Measurements from ENCODE around the gene FUZ.

The FUZ gene

DNA sequence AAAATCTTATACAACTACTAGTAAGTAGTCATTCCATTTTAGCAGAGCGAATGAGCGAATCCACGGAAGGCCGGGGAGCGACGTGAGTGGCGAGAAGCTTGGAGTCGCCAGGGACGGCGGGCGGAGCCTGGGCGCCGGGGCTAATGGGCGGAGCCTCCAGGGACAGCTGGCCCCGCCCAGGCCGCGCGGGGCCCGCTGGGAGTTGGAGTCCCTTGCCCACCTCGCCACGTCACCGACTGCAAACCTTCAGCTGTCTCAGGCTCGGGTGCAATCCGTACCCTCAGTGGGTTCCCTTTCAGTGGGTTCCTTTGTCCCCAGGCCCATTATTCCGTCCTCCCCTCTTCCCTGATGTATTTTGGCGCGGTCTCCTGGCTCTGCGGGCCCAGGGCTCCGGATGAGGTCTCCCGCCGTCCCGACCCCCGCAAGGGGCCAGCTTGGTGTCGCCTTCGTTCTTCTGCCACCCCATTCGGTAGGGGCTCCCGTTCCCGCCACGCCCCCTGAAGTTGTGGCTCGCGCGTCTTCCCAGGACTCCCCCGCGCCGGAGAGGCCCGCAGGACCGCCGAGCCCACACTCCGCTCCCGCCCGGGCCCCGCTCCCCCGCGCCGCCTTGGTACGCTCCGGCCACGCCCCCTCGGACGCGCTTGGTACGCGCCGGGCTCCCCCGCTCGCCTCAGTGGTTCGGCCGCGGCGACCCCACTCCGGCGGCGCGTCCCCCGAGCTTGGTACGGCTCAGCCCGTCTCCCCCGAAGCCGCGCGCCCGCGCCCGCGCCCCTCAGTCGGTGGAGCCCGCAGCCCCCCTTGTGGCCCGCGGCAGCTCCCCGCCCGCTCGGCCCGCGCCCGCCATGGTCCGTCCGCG is 37.6 kb upstream of the FUZ start, which contains the start of gene PTOV1:
Gene PTOV1 (plus strand): TSS at position 673 of the 856 bp plus-strand sequence.
- DNase-seq, result peak; percentile 92

DNA sequence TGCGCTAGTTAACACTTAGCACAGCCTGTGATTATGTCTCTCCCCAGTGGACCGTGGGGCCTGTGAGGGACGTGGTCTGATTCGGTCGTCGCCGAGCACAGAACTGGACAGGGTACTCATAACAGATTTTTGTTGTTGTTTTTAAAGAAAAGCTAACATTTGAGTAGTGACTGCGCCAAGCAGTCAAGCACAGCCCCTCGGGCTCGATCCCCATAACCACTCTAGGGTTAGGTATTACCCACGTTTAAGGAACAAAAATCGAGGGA is 37.1 kb upstream of the FUZ start:
- DNase-seq, result no peak

DNA sequence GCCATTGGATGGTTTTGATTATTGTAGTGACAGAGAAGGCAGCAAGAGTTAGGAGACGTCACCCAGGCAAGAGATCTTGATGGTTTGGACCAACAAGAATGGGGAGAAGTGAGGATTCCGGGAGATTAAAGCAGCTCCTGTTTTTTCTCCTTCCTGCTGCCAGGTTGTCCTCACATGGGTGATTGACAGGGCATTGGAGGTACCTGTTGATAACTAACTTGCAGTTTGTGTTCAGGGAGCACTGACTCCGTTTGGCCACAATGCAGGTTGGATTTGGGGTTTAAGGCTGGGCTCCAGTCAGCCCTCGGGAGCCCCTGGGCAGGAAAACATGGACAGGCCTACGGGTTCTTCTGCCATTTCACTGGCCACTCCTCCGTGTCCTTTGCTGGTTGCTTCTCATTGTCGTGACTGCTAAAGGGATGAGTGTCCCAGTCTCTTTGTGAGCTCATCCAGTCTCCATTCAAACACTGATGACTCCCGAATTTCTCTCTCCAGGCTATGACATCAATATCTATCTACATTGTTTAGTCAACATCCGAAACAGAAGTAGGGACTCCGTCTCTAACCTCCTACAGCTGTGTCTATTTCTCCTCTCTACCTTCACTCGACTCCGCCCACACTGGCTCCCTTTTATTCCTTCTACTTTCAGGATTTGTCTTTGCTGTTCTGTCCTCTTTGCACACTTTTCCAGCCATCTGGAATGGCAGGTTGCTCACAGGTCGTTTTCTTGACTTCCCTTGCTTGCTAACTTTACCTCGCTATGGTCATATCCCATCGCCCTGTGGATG is 36.5 kb upstream of the FUZ start:
- no peak for DNase-seq

DNA sequence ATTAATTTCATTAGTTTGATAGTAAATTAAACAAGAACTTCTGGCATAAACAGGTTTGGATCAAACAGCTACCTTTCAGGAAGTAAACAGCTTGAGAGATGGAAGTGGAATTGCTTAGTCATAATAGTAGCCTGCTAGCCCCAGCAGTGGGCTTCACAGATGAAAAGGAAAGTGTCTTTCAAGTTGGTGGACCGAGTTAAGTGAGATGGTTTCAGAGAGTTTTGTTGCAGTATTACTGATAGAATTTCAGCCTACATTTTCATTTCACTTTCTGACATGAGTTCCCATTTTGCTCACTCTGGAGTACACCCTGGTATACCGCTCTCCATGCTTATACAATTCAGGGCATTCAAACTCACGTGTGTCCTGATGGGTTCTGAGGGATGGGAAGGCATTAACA is 35.8 kb upstream of the FUZ start:
- DNase-seq, result peak; percentile 60

DNA sequence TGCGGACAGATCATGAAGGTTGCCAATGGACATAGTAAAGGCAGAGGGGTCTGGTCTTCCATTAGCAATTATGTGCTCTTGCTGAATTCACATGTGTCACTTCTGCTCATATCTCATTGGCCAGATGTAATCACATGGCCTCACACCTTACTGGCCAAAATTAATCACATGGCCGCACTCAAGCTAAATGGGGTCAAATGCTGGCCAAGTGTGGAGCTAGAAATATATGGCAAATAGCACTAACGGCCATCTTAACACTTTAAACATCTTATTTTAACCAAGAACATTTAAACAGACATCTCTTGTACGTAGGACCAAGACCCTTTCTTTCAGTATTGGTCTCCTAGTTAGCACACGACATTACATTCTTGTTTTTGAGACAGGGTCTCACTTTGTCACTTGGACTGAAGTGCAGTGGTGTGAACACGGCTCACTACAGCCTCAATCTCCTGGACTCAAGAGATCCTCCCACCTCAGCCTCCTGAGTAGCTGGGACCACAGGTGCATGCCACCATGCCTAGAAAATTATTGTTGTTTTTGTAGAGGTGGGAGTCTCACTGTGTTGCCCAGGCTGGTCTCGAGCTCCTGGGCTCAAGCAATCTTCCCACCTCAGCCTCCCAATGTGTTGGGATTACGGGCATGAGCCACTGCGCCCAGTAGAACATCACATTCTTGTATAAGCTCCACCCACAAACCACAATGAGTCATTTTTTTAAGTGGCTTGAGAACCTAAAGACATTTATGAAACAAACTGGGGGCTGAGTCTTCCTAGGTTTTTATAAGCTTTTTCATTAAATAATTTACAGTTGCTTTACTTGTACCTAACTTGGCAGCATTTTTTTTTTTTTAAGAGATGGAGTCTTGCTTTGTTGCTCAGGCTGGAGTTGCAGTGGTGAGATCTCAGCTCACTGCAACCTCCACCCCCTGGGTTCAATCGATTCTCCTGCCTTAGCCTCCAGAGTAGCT is 34.9 kb upstream of the FUZ start:
- DNase-seq, result peak; percentile 73

DNA sequence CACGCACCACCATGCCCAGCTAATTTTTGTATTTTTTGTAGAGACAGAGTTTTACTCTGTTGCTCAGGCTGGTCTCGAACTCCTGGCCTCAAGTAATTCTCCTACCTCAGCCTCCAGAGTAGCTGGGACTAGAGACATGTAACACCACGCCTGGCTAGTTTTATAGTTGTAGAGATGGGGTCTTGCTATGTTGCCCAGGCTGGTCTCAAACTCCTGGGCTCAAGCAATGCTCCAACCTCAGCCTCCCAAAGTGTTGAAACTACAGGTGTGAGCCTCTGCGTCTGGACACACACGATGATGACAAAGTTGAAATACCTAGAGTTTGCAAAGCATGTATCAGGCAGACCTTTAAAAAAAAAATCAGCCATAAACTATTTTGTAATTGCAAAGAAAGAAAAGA is 33.3 kb upstream of the FUZ start:
- DNase-seq, result no peak

DNA sequence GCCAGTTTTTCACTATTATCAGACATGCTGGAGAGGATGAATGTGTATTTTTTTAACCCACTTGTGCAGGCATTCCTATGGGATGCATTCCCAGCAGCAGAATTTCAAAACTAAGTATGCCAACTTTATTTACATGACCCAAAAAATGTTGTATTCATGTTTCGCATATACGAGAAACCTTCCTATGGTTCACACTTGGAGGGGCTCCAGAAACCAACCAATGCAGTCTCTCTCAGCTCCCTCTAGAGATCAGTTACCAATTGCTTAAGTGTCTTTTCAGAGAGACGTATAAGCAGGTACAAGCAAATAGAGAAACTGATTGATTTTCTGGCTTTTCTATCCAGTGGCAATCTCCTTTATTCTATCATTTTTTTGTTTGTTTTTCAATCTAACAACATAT is 32.3 kb upstream of the FUZ start:
- no peak for DNase-seq

DNA sequence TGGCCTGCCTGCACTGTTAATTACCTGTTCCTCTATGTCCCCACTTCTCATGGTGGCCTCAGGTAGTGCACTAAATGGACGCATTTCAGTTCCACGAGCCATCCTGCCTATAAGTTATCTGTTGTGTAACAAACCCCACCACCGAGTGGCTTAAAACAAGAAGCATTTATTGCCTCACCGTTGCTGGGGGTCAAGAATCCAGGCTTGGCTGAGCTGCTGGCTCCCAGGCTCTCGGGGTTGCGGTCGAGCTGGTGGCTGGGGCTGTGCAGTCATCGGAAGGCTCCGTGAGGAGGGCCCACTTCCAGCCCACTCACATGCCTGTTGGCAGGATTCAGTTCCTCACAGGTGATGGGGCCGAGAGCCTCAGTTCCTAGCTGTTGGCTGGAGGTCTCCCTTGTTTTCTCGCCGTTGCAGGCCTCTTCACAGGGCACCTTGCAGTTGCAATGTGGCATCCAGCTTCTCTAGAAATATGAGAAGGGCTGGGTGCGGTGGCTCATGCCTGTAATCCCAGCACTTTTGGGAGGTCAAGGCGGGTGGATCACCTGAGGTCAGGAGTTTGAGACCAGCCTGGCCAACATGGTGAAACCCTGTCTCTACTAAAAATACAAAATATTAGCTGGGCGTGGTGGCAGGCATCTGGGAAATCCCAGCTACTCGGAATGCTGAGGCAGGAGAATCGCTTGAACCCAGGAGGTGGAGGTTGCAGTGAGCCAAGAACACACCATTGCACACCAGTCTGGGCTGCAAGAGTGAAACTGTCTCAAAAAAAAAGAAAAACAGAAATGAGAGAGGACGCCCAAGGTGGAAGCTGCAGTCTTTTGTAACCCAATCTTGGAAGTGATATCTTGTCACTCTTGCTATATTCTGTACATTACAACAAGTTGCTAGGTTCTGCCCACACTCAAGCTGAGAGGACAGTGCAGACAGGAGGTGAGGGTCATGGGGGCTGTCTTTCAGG is 31.3 kb upstream of the FUZ start:
- DNase-seq, result no peak

DNA sequence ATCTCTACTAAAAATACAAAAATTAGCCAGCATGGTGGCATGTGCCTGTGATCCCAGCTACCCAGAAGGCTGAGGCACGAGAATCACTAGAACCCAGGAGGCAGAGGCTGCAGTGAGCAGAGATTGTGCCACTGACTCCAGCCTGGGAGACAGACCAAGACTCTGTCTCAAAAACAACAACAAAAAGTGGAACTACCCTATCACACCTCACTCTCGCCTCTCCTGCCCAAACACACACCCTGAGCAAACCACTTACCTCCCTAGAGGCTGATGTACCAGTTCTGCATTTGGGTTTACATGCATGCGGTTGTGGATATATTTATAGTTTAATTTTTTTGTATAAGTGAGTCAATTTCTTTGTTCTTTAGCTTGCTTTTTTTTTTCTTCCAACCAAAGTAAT is 30.2 kb upstream of the FUZ start:
- no peak for DNase-seq

DNA sequence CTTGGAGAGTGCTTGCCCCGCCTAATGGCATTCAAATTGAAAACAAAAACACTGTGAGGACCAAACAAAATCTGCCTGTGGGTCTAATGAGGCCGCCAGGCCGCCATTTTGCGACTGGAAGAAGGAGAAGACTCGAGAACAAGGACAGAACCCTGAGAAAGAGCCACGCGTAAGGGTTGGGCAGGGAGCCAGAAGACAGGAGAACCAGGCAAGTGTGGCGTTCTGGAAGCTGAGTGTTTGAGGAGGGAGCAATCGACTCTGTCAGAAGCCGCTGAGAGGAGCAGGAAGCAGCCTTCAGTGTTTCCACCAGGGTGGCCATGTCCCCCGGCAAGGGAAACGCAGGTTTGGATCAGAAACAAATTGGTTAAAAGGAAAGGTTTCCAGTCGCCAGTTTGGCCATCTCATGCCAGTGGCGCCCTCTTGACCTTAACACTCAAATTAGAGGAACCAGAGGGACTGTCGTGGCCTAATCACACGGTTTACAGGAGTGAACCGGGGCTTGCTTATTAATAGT is 27.7 kb upstream of the FUZ start:
- DNase-seq, result no peak

DNA sequence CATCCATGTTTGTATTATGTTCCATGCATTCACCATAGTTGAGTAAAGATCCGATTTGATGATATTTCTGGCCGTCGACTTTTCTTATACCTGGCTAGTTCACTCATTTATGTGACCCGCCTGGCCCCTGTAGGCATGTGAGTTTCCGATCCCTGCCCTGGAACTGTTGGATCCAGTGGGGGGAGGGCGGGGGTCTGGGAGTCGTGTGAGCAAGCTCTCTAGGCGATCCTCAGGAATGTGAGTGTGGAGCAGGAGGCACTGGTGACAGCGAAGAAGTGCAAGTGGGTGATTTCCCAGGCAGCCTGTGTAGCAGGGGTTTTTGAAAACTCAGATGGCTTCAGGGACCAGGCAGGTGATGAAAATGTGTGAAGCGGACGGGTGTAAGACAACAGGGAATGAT is 27.2 kb upstream of the FUZ start:
- DNase-seq, result no peak

DNA sequence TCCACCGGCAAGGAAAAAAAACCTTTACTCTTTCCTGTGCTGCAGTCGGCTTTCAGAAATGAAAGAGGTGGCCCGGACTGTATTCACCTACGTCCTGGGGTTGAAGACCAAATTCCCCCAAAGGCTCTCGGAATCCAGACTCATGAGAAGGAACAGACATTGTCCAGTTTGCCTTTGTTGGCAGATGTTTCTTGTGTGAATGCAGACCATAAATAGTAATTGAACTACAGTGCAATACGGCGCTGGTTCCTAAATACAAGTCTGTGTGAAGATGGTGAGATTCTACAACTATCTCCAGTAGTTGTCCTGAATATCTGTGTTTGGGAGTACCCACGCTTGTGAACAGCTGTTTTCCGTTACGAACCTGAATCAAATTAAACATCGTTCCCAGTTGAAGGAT is 26.6 kb upstream of the FUZ start:
- no peak for DNase-seq

DNA sequence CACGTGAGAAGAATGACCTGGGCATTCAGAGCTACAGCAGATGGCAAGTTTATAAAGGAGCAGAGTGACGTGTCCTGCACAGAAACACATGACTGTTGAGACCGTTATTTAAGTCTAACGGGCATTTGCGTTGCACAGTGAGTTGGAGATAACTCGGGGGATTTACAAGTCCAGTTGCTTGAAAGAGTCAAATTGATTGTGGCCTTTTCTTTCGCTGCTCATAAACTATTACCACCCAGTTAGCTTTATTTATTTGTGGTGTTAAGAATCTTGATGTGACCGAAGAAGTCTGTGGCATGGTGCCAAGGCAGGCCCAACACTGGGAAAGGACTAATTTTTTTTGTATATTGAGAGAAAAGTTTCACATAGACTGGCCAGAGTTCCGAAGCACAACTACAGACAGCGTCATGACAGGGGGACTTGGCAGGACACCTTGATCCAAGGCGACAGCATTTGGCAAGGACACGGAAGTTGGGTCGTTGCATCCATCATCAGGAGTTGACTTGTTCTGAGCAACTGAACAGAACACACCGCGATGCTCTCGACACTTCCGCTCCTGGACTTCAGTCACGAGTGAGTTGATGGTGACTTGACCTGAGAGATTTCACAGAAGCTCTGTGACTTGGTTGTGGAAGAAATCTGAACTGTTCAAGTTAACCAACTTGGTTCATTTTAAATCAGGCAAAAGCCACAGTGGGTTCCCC is 25.9 kb upstream of the FUZ start:
- no peak for DNase-seq

DNA sequence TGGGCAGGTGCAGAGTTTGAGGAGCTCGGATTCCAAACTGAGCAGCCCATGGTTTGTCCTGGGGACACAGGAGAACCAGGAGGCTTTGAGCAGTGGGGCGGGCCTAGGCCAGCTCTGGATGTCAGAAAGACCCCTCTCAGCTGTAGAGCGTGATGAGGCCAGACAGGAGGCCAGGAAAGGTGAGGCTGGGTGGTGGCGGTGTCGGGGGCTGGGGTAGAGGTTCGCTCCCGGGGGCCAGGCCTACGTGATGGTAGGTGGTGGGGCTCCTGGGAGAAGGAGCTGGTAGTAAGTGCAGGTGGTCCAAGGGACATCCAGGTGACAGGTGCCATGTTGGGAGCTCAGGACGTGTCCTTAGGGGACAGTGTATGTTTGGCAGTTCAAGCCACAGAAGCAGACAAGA is 24.3 kb upstream of the FUZ start:
- no peak for DNase-seq

DNA sequence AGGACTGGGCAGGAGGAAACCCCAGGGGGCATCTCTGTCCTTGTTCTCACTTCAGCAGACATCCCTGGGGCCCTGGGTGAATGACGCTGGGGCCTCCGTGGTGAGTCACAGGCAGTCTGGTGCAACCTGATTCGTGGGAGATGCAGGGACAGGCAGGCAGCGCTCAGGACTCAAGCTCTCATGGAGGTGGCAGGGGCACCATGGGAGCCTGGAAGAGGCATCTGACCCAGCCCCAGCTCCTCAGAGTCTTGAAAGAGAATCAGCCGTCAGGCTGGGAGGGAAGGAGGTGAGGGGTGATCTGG is 23.9 kb upstream of the FUZ start:
- DNase-seq, result no peak

DNA sequence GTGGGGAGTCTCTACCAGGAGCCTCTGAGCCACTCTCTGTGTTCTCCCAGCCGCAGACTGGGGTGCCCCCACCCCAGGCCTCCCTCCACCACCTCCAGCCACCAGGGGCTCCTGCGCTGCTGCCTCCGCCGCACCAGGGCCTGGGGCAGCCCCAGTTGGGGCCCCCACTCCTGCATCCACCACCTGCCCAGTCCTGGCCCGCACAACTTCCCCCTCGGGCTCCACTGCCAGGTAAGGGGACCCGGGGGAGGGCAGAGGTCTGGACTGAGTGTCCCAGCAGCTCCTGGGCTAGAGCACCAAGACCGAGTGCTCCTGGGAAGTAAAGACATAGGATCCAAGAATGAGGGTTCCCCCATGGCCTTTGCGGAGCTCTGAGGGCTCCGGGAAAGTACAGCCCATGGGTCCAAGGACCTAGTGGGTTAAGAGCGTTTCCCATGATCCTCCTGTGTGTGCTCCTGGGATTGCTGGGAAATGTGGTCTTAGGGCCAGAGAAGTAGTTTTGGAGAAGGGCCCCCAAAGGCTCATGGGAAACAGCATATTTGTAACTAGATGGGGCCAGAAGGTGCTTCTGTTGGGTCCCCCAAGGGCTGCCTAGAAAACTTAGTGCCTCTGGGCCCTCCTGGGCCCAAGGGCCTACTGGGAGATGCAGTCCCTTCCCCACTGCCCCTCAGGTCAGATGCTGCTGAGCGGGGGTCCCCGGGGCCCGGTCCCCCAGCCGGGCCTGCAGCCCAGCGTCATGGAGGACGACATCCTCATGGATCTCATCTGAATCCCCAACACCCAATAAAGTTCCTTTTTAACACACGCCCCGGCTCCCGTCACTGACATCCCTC is 23.3 kb upstream of the FUZ start:
- DNase-seq, result no peak

DNA sequence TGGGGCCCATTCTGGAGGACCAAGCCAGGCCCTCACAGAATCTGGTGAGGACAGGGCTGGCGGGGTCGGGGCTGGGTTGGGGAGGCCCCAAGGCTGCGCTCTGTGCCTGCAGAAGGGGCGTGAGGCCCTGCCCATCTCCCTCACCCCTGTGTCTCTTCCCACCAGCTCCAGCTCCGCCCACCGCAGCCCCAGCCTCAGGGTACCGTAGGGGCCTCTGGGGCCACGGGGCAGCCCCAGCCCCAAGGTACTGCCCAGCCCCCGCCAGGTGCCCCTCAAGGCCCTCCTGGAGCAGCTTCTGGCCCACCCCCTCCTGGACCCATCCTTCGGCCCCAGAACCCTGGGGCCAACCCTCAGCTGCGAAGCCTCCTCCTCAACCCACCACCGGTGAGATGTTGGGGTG is 22.5 kb upstream of the FUZ start:
- DNase-seq, result no peak

DNA sequence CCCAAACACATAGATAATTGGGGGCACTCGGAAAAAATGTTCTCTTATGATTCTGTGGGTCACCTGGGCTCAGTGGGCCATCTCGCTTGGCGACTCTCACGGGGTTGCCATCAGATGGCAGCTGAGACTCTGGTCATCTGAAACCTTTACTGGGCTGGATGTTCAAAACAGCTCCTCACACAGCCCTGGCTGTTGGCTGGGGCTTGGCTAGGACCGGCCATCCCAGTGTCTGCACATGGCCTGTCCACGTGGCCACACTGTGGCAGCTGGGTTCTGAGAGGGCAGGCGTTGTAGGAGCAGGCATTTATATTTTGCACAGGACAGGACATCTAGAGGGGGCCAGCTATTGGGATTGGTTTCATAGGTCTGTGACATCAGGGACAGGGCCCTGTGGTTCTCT is 20.5 kb upstream of the FUZ start:
- no peak for DNase-seq

DNA sequence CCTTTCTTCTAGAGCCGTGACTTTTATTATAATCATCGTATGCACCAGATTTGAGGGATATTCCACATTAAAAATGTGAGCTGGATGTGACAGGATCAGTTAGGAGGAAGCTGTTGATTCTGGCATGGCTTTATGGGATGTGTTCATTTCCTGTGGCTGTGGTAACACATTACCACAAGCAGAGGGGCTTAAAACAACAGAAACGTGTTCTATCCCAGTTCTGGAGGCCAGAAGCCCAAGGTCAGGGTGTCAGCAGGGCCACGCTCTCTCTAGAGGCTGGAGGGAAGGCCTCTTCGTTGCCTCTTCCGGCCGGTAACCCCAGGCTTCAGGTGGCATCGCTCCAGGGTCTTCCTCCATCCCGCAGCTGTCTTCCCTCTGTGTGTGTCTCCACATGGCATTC is 19.5 kb upstream of the FUZ start:
- DNase-seq, result no peak

DNA sequence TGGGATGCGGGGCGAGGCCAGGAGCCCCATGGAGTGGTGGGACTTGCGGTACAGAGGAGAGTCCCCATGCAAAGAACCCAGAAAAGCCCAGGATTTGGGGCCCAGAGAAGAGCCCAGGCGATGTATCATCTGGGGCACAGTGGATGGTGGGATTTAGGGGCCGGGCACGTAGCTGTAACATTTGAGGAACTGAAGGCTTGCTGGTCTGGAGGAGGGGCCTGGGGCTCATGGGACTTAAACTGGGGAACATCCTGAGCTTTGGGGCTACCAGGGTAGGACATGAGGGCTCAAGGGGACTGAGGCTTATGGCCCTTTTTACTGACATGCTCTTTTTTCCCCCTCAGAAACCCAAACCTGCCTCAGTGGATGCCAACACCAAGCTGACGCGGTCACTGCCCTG is 18.5 kb upstream of the FUZ start:
- DNase-seq, result no peak

DNA sequence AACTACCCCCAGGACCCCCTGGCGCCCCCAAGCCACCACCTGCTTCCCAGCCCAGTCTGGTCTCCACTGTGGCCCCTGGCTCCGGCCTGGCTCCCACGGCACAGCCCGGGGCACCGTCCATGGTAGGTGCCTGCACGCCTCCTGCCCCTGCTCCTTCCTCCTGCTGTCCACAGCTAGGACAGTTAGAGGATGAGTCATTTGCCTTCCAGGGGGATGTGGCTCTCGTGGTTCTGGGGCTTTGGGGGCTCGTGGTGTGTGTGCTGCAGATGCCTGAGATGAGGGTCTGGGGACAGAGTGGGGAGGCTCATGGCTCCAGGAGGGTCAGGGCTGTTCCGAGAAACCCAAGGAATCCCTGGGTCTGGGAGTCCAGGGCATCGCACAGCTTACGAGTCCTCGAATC is 17.7 kb upstream of the FUZ start:
- no peak for DNase-seq
